Right lung (tissue), 5 donors: ENCODE data around the gene SERGEF. TPM values are rescaled to one million over a fixed set of nuclear protein-coding genes. Genes with fewer than 3 reads are reported as not detected.
A peak's percentile ranks its signal among the peaks of the same experiment; 100 is the strongest.

Experiments used
- DNase-seq, 2 donors: peaks; one replicate each; pipeline ENCODE4 v3.0.0-alpha.2; 2013
- polyA plus RNA-seq, 5 donors: library from polyadenylated mRNA; unstranded; fragments of 120-200 nt; gene quantifications; one replicate each; pipeline versions ENCODE4 v1.2.1 to v1.2.3, GENCODE V29; 2013; ENCODE audit warnings: inconsistent platforms in 1 of 5, low replicate concordance in 1 of 5; ENCODE audit not compliant: insufficient read length in 5 of 5, insufficient read depth in 1 of 5

SERGEF gene
- polyA plus RNA-seq, 5 donors, result 16.1 to 20.6 (median 17.9) TPM

DNA sequence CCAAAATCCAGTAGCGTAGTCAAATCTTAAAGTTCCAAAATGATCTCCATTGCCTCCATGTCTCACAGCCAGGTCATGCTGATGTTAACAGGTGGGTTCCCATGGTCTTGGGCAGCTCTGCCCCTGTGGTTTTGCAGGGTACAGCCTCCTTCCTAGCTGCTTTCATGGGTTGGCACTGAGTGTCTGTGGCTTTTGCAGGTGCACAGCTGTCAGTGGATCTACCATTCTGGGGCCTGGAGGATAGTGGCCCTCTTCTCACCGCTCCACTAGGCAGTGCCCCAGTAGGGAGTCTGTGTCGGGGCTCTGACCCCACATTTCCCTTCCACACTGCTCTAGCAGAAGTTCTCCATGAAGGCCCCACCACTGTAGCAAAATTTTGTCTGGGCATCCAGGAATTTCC, 145.5 kb downstream of the SERGEF start:
- DNase-seq, result no peak

DNA sequence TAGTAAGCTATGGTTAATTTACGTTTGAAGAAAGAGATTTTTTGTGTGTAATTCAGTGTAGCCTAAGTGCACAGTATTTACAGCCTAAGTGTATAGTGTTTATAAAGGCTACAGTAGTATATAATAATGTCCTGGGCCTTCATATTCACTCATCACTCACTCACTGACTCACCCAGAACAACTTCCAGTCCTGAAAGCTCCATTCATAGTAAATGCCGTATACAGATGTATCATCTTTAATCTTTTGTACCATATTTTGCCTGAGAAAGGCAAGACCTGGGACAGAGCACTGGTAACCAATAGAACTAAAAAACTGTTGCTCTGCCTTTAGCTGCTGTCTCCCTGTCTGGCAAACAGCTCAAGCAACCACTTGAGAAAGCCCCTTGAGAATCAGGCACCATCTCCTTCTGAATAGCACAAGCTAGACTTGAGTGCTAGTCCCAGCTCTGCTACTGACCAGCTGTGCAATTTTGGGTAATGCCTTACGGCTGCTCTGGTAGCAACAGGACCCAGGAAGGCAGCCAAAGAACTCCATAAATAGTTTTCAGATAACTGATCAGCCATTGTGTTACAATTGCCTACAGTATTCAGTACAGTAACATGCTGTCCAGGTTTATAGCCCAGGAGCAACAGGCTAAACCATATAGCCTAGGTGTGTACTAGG, 146.9 kb downstream of the SERGEF start:
- no peak for DNase-seq

DNA sequence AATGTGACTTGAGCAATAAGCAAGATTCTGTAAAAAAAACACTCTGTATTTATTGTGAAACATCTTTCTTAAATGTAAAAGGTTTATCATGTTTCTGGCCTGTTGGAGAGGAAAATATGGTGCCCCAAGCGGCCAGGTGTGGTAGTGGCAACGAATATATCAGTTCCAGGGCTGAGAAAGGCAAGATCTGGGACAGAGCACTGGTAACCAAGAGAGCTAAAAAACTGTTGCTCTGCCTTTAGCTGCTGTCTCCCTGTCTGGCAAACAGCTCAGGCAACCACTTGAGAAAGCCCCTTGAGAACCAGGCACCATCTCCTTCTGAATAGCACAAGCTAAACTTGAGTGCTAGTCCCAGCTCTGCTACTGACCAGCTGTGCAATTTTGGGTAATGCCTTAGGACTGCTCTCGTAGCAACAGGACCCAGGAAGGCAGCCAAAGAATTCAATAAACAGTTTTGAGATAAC, 148.3 kb downstream of the SERGEF start:
- DNase-seq, result no peak

DNA sequence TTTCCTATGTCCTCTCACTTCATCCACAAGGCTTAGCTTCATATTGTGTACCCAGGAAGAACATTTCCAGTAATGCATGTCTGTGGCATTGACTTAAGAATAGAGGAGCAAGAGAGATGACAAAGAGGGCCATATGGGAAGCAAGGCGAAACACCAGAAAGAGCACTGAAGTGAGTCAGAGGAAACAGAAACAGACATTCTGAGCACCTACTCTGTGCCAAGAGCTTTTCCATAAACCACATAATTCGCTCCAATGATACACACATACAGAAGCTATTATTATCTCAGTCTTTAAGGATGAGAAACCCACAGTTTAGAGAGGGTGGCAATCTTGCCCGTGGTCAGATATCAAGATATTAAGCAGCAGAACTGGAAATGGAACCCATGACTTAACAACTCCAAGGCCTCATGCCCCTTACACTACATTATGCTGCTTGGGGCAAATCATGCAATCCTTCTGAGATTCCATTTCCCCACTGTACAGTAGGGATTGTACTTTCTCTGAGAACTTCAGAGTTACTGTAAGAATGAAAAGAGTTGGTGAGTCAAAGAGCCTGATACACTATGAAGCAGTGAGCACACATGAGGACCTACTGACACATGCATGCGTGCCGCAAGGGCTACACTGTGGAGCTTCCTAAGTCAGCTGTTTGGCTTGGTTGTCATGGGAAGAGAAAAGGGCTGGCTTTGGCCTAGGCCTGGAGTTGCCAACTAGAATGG, 151.7 kb downstream of the SERGEF start:
- no peak for DNase-seq

DNA sequence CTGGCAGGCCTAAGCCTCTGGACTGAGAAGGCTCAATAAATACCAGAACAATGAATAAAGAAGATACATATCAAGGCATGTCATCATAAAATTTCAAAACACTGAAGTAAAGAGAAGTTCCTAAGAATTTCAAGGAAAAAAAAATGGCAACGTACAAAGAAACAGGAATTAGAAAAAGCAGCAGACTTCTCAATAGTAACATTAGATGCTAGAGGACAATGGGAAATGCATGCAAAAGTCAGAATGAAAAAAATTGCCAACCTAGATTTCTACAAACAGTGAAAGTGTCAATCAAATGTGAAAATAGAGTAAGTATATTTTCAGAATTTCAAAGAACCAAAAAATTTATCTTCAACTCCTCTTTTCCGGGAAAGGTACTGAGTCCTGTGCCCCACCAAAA, 153.3 kb downstream of the SERGEF start:
- no peak for DNase-seq

DNA sequence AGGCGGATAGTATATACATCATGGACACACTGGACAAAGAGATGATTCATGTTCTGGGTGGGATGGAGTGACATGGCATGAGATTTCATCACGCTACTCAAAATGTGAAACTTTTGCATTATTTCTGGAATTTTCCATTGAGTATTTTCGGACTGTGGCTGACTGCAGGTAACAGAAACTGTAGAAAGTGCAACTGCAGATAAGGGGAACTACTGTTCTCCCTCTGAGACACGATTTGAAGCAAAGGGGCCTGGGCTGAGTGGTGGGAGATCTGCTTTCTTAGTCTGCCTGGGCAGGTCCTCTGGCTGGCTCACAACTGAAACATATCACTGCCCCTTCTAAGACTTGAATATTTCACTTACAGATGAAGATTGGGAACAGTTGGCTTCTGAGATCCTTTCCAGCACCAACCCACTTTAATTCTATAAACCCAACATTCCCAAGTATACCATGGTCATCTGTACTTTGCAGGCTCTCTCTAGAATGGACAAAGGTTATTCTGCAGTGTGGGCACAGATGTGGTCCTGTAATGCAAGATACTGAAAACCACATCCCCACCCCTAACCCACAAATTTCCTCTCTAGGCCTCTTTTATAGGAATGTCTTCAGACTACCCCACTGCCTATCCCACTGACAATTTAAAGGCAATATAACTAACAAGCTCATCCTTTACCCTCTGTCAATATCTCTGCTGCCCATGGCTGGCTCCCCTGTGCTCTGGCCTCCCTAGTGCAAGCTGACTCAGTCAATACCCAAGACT, 157.1 kb downstream of the SERGEF start:
- DNase-seq, result no peak

DNA sequence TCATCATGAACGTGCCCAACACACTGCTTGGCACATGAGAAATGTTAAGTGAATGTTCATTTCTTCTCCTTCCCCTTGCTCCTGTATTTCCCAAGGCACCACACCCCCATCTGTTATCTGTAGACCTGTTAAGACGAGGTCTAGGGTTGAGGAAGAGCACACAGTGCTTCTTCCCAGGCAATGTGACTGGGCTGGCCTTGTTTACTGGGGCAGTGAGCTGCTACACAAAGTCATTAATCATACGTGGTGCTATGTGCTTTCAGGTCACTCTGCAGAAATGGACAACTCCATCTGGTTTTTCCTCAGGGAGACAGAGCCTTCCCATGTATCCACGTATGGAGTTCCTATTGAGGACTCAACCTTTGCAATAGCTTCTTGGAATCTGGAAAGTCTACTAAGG, 159.6 kb downstream of the SERGEF start:
- DNase-seq, result no peak

DNA sequence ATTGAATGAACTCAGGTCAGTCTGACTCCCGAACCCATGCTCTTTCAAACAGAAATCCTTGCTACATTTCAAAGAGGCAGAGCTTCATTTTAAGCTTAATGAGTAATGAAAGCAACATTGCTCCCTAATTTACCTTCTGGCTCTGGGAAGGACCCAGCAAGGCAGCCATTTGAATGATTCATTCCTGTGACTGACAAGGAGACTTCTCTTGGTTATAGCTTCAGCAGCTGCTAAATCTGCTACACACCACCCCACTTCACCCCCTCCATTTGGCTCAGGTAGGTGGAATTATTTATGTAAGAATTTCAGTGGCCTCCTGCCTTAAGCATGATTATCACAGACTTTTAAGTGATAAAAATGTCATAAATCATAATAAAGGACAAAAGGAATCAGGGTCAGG, 160.6 kb downstream of the SERGEF start:
- DNase-seq, result no peak

DNA sequence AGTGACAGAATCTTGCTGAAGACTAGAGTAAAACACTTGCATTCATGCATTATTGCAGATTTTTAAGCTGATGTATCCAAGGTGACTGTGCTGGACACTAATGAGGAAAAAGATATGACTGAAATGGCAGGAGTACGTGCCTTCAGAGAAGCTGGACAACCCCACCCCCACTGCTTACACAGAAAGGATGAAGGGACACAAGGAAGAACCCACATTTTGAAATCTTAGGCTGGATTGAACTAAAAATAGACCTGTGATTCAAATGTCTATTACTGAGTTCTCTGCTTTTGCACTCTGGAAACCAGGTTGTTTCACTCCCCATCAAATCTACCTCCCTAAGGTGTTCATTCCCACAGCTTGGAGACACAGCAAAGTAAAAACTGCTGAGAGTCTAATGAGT, 161.2 kb downstream of the SERGEF start:
- no peak for DNase-seq

DNA sequence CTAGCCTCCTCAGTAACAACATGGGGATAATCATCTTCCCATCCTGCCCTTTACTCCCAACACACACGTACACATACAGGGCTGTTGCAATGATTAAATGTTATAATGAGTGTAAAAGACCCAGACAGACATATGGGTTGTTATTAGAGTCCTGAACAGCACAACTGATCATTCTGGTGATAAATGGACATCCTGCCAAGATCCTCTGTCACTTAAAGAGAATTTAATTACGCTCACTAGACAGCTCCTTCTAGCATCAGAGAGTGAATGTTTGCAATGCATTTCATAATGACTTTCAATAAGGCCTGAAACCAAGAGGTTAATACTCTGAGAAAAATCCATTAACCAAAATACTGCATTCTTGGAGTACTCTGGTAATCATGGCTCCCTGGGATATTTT, 162.5 kb downstream of the SERGEF start:
- no peak for DNase-seq

DNA sequence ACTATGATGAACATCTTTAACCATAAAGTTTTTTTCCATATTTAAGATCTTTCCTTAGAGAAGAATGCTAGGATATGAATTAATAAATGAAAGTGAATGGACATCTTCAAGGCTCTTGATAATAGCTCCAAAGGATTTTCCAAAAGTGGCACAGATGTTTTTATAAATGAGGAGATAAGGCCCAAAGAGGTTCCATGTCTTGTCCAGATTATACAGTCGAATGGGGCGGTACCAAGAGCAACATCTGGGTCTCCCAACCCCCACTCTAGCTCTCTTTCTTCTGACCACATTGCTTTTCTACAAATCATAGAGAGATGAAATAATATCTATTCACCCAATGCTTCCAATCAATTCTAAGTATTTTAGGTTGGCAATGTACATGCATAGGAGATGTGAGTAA, 164.1 kb downstream of the SERGEF start:
- no peak for DNase-seq

DNA sequence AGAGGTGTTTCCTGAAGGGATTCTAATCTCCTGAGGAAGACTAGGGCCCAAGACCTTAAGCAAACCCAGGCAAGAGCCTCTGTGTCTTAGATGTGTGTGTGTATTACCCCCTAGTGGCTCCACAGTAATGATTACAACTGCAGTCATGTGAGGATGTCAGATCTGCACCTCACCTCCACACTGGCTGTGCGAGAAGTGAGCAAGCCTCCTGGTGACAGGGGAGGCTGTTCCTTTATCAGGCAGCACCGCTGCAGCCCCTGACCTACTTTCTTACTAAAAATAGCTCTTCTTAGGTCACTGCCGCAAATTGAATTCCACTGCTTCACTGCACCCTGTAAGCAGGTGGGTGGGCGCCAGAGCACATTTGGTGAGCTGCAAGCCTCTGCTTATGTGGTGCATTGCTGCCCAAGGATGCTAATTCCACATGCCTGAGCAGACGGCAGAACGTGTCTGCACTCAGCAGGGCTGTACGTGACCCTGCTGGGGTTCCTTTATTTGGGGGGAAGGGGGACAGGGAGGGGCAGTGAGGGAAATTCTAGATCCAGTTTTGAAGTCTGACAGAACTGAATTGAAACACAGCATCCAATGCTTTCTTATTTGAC, 165.9 kb downstream of the SERGEF start:
- DNase-seq, result no peak

DNA sequence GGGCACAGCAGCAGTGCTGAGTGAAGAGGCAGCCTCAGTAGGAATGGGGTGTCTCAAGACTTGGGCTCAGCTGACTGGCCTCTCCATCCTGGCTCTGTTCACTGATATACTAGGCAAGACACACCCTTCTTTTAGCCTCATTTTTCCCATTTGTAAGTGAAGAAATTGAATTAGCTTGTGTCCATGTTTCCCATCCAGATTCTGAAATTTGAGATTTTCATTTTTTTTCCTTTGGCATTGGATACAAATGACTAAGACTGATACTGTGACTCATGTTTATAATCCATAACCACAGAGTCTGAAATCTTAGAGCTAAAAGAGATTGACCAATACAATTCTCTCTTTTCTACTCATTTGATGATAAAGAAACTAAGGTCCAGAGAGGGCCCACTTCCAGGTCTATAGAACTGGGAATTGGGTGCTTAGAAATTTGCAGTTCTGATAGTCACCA, 167.4 kb downstream of the SERGEF start:
- DNase-seq, result no peak

DNA sequence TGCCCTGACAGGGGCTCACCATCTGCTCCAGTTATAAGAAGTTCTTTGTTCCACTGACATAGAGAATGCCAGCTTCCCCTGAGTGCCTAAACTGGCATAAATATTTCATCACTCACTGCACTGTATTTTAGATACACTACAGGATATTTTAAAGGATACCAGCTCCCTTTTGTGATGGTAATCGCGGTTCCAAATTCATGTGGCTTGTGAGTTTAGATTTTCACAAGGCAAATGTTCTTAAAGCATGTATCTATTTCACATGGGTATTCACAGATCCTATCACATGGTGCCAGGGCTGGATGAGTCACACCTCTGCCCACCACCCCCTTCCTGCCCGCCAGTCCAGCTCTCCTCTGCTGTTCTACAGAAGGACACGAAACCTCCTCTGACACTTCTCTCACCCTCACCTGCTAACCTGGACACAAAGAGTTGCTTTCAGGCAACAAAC, 172.7 kb downstream of the SERGEF start:
- DNase-seq, result no peak

DNA sequence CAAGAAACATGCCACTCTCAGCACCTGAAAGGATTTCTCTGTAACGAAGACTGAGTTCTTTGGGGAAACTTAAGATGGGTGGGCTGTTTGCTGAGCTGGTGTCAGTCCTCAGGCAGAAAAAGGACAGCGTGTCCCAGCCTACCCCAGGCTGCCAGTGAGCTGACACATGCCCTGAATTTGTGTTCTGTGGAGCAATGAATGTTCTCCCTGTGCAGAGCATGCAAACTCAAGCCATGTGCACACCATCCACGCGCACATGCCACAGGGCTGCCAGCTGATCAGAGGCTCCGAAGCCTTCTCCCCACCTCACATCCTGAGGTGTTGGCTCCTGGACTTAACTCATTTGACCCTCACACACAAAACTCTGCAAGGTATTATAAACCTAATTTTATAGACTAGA, 173.4 kb downstream of the SERGEF start:
- no peak for DNase-seq

DNA sequence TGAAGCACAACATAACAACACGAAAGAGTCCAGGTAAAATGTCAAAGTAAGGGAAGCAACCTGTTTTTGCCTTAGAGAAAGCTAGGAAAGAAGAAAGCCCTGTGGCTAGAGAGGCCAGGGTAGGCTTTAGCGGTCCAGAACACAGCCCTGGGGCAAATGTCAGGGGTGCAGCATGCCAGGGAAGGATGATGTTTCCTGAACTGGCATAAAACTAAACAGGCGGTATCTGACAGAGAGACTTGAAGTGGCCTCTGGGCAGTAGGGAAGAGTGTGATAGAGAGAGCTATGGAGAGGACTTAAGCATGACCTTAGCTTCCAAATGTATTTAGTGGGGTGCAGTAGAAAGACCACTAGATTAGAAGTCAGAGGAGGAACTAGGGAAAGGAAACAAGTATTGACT, 174.7 kb downstream of the SERGEF start:
- no peak for DNase-seq

DNA sequence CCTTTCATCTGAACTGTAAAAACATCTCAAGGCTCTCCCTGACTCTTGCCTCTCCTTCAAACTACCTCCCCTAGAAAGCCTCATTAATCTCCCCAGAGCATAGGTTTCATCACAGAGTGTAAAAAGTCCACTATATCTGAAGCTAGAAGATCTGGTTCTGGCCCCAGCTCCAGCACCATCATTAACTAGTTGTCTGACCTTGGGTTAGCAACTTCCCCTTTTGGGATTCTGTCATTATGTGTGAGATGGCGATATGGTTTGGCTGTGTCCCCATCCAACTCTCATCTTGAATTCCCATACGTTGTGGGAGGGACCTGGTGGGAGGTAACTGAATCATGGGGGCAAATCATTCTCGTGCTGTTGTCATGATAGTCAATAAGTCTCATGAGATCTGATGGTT, 181.0 kb downstream of the SERGEF start:
- DNase-seq, result no peak

DNA sequence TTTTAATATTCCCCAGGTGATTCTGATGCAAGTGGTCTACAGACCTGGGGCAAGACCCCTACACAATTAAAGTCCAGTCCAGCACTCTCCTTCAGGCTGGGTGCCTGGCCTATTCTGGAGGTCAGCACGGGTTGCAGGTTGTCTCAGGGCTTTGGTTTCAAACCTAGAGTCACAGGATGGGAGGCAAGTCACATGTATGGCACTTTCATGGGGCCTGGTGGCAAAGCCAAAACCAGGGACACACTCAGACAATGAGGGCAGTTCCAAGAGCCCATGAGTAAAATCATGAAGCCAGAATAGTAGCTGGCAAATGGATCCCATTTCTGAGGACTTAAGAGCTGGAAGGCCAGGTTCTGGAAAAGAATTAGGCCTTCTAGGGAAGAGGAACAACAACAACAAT, 181.6 kb downstream of the SERGEF start:
- DNase-seq, result no peak

DNA sequence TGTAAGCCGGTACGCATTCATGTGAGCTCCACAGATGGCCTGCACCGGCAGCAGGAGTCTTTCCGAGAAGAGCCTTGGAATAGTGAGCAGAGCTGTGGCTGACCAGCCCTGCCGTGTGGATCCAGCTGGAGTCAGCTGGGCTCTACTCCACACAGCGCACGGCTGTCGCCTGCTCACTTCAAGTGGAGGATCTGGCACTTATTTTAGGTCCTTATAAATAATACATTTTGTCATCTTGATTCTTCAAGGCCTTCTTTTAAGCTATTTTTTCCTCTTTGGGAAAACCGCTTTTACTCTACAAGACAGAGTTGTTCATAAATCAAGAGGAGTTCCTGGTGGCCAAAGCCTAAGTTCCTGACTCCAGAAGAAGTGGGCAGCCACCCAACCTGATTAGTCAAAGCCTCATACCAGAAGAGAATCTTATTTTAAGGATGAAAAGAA, 184.5 kb downstream of the SERGEF start:
- peak; percentile 77 to 80 for DNase-seq

DNA sequence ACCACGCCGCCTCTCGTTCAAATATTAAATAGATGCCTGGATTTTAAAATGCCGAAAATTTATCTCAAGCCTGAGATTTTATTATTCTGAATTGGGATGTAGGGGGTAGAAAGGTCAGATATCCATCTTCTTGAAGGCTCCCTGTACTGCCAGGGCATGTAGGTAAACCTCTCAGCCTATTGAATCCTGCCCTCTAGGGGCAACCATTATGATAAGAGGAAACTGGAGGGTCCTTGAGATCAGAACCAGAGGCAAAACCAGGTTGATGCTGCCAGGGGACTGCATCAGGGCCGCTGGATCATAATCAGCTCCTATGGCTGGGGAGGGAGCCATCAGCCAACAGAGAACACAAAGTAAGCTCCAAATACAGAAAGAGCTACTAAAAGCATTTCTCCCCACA, 185.8 kb downstream of the SERGEF start:
- no peak for DNase-seq

DNA sequence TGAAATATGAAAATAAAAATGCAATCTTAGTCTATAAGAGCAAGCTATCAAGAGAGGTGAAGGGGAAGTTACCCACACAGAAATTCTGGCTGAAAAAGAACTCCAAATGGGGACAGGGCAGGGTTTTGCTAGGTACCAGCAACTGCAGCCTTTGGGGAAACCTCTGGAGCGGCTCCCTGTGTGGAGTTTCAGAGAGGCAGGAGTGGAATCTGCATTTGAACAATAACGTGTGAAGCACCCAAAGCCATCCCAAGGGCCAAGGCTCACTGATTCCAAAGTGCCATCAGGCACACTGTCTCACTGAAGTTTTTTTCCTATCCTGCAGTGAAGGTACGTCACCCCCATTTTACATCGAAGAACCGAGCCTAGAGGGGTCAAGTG, 190.5 kb downstream of the SERGEF start:
- DNase-seq, result no peak
